GM12801 (cell line): Measurements from ENCODE around the gene ADGRG3.

Experiments
- CTCF ChIP-seq: IDR thresholded peaks from one replicate; pipeline ENCODE4 v1.5.1; 2011; ENCODE audit warnings: control low read depth; ENCODE audit not compliant: insufficient read length; ENCODE audit errors: extremely low read depth

Gene ADGRG3

GRCh38 chr16:57635266-57636097, 32.6 kb upstream of the ADGRG3 start:
- no peak for TF ChIP-seq CTCF

- no peak for TF ChIP-seq CTCF
These were observed 31.9 kb upstream of the ADGRG3 start for GRCh38 chr16:57636184-57636583.

- TF ChIP-seq CTCF, result no peak
These were observed 31.1 kb upstream of the ADGRG3 start for GRCh38 chr16:57637020-57637419.

- TF ChIP-seq CTCF, result no peak
These were observed 30.7 kb upstream of the ADGRG3 start for GRCh38 chr16:57637424-57637823.

- TF ChIP-seq CTCF, result no peak
These were observed 30.1 kb upstream of the ADGRG3 start for GRCh38 chr16:57637965-57638364.

GRCh38 chr16:57638381-57638780, 29.7 kb upstream of the ADGRG3 start:
- no peak for TF ChIP-seq CTCF

- TF ChIP-seq CTCF, result no peak
These were observed 28.8 kb upstream of the ADGRG3 start for GRCh38 chr16:57639172-57639887.
